GM12891 (cell line): ENCODE measurements around the gene CREB3L1.
A peak's percentile ranks its signal among the peaks of the same experiment; 100 is the strongest.

Source experiments
- POLR2A ChIP-seq: IDR thresholded peaks from 2 replicates; pipeline ENCODE4 v1.6.1; 2011; ENCODE audit warnings: low read depth, low read length, control low read depth
- POLR2AphosphoS5 ChIP-seq: IDR thresholded peaks from 2 replicates; pipeline ENCODE4 v1.6.1; 2011; ENCODE audit warnings: low read depth, low read length, control low read depth
- TAF1 ChIP-seq: IDR thresholded peaks from 2 replicates; pipeline ENCODE4 v1.6.1; 2011; ENCODE audit warnings: low read depth, low read length, control low read depth

GRCh38 chr11:46369458-46370152 is 92.1 kb downstream of the CREB3L1 start:
- TF ChIP-seq POLR2A (no peak), POLR2AphosphoS5 (0 out of 2 replicates have a peak, but pooled peaks have one; percentile 15), TAF1 (no peak)
